Fibroblast of villous mesenchyme (primary cell): ENCODE data around the gene CD7. TPM values are rescaled to one million over a fixed set of nuclear protein-coding genes. Genes with fewer than 3 reads are reported as not detected.

Experiments used
- DNase-seq: peaks from one replicate; pipeline ENCODE4 v3.0.0-alpha.2; 2010; ENCODE audit warnings: low read depth
- H3K4me3 ChIP-seq: 2 replicates; pipeline ENCODE4 v1.5.1; 2011; ENCODE audit warnings: low read depth, mild to moderate bottlenecking, low read length
- CTCF ChIP-seq: IDR thresholded peaks from 2 replicates; pipeline ENCODE4 v1.5.1; 2012; ENCODE audit warnings: low read depth, mild to moderate bottlenecking, low read length; ENCODE audit not compliant: insufficient read depth
- total RNA-seq: library from RNA; depleted of rRNA; stranded (reverse); fragments of >200 nt; gene quantifications from 2 replicates; pipeline ENCODE4 v1.2.3, GENCODE V29; 2012

The CD7 gene
- total RNA-seq, 1 donor: not detected

DNA sequence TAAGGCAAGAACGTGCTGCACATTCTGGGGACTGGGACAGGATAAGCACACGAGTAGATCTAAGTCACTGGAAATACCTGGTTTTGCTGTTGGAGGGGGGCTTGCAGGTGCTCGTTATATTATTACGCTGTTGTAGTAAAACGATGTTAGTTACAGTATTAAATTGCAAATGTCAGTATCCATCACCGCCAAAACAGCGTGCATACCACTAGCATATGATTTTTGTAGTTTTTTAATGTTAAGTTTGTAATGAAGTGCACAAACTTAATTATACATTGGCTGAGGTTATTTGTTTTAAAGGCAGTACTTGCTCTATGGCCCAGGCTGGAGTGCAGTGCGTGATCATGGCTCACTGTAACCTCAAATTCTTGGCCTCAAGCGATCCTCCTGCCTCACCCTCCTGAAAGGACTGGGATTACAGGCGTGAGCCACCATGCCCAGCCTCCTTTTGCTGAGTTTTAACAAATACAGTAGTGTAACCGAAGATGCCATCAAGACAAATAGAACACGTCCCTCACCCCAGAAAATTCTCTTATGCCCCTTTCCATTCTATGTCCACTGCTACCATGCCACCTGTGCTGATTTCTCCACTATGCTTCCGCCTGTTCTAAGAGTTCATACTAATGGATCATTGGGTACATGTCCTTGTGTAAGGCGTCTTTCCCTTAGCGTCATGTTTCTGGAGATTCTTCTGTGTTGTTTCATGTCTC, 23.2 kb downstream of the CD7 start:
- no peak for TF ChIP-seq CTCF
- DNase-seq: no peak
- peak overlapping the region; percentile 32 for H3K4me3 ChIP-seq

DNA sequence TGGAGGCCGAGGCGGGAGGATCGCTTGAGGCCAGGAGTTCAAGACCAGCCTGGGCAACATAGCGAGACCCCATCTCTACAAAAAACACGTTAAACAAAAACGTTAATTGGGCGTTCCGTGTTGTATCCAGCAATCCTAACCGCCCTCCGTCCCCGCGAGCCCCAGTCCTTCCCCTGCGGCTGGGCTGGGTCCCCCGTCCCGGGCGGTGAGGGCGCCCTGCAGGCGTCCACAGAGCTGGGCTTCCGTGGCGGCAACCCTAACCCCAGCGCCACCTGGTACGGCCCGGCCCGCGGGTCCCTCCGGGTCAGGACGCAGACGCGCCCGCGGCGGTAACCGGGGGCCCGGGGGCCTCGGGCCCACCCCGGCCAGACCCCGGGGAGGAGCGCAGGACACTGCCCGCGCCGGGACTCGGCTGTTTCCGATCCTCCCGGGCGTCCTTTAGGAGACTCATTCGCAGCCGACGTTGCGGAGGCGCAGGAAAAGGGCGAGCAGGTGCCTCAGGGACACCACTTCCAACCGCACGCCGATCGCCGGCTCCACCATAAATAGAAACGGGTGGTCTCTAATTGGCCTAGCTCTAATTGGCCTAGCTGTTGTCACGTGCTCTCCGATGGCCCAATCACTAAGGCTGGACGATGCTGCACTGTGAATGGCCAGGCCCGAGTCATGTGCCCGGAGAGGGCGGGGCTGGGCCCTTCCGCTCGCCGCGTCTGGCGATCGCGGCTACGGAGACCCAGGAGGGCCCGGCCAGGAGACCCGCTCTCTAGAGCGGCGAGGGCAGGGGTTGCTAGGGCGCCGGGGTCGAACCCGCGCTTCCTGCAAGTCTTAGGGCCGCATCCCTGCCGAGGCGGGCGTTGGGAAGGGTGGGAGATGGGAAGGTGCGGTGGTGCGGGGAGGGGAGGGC, 24.9 kb downstream of the CD7 start:
- TF ChIP-seq CTCF: no peak
- DNase-seq: peak; percentile 99
- H3K4me3 ChIP-seq: peak overlapping the region; percentile 78

GRCh38 chr17:82291582-82292250, 25.7 kb downstream of the CD7 start:
- peak overlapping the region; percentile 78 for H3K4me3 ChIP-seq
- no peak for DNase-seq
- TF ChIP-seq CTCF: no peak

DNA sequence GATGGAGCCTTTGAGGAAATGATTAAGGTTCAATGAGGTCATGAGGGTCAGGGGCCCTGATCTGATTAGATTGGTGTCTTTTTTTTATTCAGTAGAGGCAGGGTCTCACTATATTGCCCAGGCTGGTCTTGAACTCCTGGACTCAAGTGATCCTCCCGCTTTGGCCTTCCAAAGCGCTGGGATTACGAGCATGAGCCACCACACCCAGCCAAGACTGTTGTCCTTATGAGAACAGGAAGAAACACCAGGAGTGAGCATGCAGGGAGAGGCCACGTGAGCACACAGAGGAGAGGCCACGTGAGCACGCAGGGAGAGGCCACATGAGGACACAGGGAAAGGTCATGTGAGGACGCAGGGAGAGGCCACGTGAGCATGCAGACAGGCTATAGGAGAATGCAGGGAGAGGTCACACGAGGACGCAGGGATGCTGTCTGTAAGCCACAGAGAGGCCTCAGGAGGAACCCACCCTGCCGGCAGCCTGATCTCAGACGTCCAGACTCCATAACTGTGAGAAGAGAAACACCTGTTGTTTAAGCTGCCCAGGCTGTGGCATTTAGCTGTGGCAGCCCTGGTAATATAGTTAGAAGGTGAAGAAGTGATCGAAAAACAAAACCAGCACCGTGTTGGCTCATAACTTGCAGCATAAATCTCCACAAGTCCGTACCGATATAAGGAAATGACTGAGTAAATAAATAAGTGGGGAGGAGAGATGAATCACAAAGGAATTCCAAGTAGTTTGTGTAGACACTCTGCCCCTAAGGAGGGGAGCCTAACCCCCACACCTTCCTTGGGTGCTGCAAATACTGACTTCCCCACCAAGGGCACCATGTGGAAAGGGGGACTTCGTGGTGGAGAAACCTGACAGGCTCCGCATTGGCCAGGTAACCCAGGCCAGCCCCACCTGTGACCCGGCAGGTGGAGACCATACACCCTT, 29.3 kb downstream of the CD7 start:
- TF ChIP-seq CTCF: no peak
- no peak overlapping the region for H3K4me3 ChIP-seq
- DNase-seq: peak; percentile 100

DNA sequence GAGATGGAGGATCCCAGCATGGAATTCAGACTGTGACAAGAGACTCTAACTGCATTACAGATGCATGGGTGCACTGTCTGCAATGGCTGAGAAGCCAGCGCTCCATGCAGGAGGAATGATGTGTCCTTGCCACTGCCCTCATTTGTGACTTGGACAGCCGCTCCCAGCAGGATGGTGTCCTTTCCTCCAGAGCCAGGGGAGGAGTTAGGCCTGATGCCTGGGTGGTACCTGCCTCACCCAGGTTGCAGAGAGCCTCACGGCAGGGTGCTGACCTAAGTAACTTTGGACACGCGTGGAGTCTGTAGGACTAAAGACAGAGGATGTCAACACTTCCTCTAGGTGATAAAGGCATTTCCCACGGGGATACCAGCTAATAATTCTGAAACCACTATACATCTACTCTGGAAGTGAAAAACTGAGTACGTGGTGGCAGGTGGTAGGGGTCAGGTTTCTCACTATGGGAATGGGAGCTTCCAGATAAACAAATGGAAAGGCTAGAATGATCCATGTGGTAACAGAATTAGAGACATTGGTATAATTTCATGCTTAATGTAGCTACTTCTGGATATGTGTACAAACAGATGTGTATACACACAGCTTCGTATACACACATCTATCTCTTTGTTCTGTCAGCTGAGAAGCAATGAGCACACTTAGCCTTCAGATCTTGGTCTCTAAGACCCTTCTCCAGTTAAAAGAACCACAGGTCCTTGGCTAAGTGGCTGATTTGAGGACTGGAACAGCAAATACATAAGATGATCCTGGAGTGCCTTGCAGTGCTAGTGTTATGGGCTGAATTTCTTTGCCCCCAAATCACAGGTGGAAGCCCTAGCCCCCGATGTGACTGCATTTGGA, 30.2 kb downstream of the CD7 start:
- no peak overlapping the region for H3K4me3 ChIP-seq
- no peak for TF ChIP-seq CTCF
- no peak for DNase-seq
